ENCODE measurements around the gene KICS2. TPM values are rescaled to one million over a fixed set of nuclear protein-coding genes. Genes with fewer than 3 reads are reported as not detected.

The KICS2 gene
- total RNA-seq, 1 donor from 2014 or later, result 3.8 TPM

GRCh38 chr12:64194333-64195149, 27.6 kb downstream of the KICS2 start:
- no peak overlapping the region for H3K4me3 Mint-ChIP-seq (ENCODE audit: unreplicated experiment)

GRCh38 chr12:64193931-64194330, 28.2 kb downstream of the KICS2 start:
- no peaks in the 10 kb centered on the region for H4K20me1 ChIP-seq (ENCODE audit: insufficient read depth, low read length)
- no peak overlapping the region for H3K9ac ChIP-seq (ENCODE audit: low read length)
- no peak for TF ChIP-seq EZH2 (IDR thresholded peaks at IDR 0.05; ENCODE audit: insufficient read depth, low read length)
- TF ChIP-seq CTCF (IDR thresholded peaks at IDR 0.05; ENCODE audit: insufficient read depth, low read depth, low read length), result no peak
- H3K27ac Mint-ChIP-seq (ENCODE audit: unreplicated experiment), result no peak overlapping the region
- no peaks in the 10 kb centered on the region for H3K27me3 ChIP-seq (ENCODE audit: insufficient read depth, low read length)
- no peaks in the 10 kb centered on the region for H3K4me1 Mint-ChIP-seq (ENCODE audit: low read depth, unreplicated experiment)
- no peaks in the 10 kb centered on the region for H3K9me3 ChIP-seq (ENCODE audit: insufficient read depth, low read depth, low read length)
- H3K27ac ChIP-seq (ENCODE audit: low read depth, low read length), result no peak overlapping the region
- peaks cover 13% of the 10 kb centered on the region for H3K36me3 Mint-ChIP-seq (ENCODE audit: low read depth, unreplicated experiment)
- no peak for DNase-seq (ENCODE audit: low read depth)
- no peaks in the 10 kb centered on the region for H3K27me3 Mint-ChIP-seq (ENCODE audit: low read depth, unreplicated experiment)
- no peak overlapping the region for H3K4me2 ChIP-seq (ENCODE audit: low read length)
- no peaks in the 10 kb centered on the region for H3K9me3 Mint-ChIP-seq (ENCODE audit: unreplicated experiment)
- no peak overlapping the region for H3K4me3 Mint-ChIP-seq (ENCODE audit: unreplicated experiment)
- H3K36me3 ChIP-seq (ENCODE audit: insufficient read depth, low read length), result no peaks in the 10 kb centered on the region
- no peak overlapping the region for H3K4me3 ChIP-seq (ENCODE audit: insufficient read depth, low read depth, low read length)
- no peaks in the 10 kb centered on the region for H3K79me2 ChIP-seq (ENCODE audit: insufficient read depth, low read length)
- H3K4me1 ChIP-seq (ENCODE audit: insufficient read depth, low read length), result peaks cover 5% of the 10 kb centered on the region
- no peak for FAIRE-seq
- no peak overlapping the region for H2AFZ ChIP-seq (ENCODE audit: low read depth, low read length)

More at GRCh38 chr12:64194333-64195149, 27.6 kb downstream of the KICS2 start:
- Histone ChIP-seq H3K4me3 (ENCODE audit: insufficient read depth, low read depth, low read length) (no peak overlapping the region), H3K27ac (ENCODE audit: low read depth, low read length) (no peak overlapping the region), H3K4me2 (ENCODE audit: low read length) (no peak overlapping the region), H3K9me3 (ENCODE audit: insufficient read depth, low read depth, low read length) (no peaks in the 10 kb centered on the region), H4K20me1 (ENCODE audit: insufficient read depth, low read length) (no peaks in the 10 kb centered on the region), H3K36me3 (ENCODE audit: insufficient read depth, low read length) (no peaks in the 10 kb centered on the region), H2AFZ (ENCODE audit: low read depth, low read length) (peak overlapping the region; percentile 28), H3K9ac (ENCODE audit: low read length) (no peak overlapping the region), H3K79me2 (ENCODE audit: insufficient read depth, low read length) (no peaks in the 10 kb centered on the region), H3K4me1 (ENCODE audit: insufficient read depth, low read length) (peaks cover 5% of the 10 kb centered on the region), H3K27me3 (ENCODE audit: insufficient read depth, low read length) (no peaks in the 10 kb centered on the region)
- DNase-seq (ENCODE audit: low read depth) (peak; percentile 37), FAIRE-seq (no peak)
- no peaks in the 10 kb centered on the region for H3K9me3 Mint-ChIP-seq (ENCODE audit: unreplicated experiment)
- TF ChIP-seq EZH2 (IDR thresholded peaks at IDR 0.05; ENCODE audit: insufficient read depth, low read length) (no peak), CTCF (IDR thresholded peaks at IDR 0.05; ENCODE audit: insufficient read depth, low read depth, low read length) (no peak)
- no peaks in the 10 kb centered on the region for H3K4me1 Mint-ChIP-seq (ENCODE audit: low read depth, unreplicated experiment)
- no peak overlapping the region for H3K27ac Mint-ChIP-seq (ENCODE audit: unreplicated experiment)
- H3K27me3 Mint-ChIP-seq (ENCODE audit: low read depth, unreplicated experiment), result no peaks in the 10 kb centered on the region
- peaks cover 13% of the 10 kb centered on the region for H3K36me3 Mint-ChIP-seq (ENCODE audit: low read depth, unreplicated experiment)

All from astrocyte (in vitro differentiated cells and primary cell).